ENCODE measurements around the gene LRRC8C. TPM values are rescaled to one million over a fixed set of nuclear protein-coding genes. Genes with fewer than 3 reads are reported as not detected.
A peak's percentile ranks its signal among the peaks of the same experiment; 100 is the strongest.

The LRRC8C gene
- total RNA-seq, 1 donor from 2014 or later, result 6.2 TPM

- intact Hi-C loops (cut with micrococcal nuclease), result no loop called here
- Histone ChIP-seq H3K4me1 (peaks cover 81% of the 10 kb centered on the region), H3K27ac (replicated peaks) (peak overlapping the region; percentile 79)
These were observed 90.2 kb downstream of the LRRC8C start for GRCh38 chr1:89723144-89723543.

DNA sequence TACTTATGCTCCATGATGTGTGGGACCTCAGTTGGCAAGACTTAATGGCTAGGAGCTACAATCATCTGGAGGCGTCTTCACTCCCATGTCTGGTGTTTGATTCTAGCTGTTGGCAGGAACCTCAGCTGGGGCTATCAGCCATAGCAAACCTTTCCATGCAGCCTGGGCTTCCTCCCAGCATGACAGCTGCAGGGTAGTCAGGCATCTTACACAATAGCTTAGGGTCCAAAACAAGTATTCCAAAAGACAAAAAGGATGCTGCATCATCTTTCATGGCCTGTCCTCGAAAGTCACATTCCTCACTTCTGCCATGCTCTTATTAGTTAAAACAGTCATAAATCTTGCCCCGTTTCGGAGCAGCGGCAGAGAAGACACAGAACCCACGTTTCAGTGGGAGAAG, 90.9 kb downstream of the LRRC8C start:
- H3K4me1 ChIP-seq, result peaks cover 81% of the 10 kb centered on the region
- H3K27ac ChIP-seq (replicated peaks), result peak overlapping the region; percentile 79
- H3K4me3 ChIP-seq, result no peak overlapping the region
- DNase-seq, result peak; percentile 59
- intact Hi-C loops (cut with micrococcal nuclease), result no loop called here
- H3K36me3 ChIP-seq, result no peaks in the 10 kb centered on the region
- TF ChIP-seq, protein P1, sequence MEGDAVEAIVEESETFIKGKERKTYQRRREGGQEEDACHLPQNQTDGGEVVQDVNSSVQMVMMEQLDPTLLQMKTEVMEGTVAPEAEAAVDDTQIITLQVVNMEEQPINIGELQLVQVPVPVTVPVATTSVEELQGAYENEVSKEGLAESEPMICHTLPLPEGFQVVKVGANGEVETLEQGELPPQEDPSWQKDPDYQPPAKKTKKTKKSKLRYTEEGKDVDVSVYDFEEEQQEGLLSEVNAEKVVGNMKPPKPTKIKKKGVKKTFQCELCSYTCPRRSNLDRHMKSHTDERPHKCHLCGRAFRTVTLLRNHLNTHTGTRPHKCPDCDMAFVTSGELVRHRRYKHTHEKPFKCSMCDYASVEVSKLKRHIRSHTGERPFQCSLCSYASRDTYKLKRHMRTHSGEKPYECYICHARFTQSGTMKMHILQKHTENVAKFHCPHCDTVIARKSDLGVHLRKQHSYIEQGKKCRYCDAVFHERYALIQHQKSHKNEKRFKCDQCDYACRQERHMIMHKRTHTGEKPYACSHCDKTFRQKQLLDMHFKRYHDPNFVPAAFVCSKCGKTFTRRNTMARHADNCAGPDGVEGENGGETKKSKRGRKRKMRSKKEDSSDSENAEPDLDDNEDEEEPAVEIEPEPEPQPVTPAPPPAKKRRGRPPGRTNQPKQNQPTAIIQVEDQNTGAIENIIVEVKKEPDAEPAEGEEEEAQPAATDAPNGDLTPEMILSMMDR (IDR thresholded peaks at IDR 0.05; ENCODE audit: borderline replicate concordance), result no peak
- no peaks in the 10 kb centered on the region for H3K27me3 ChIP-seq (ENCODE audit: low read depth)
- H3K9me3 ChIP-seq (replicated peaks), result no peaks in the 10 kb centered on the region

More at GRCh38 chr1:89723144-89723543, 90.2 kb downstream of the LRRC8C start:
- Histone ChIP-seq H3K27me3 (ENCODE audit: low read depth) (no peaks in the 10 kb centered on the region), H3K36me3 (no peaks in the 10 kb centered on the region), H3K9me3 (replicated peaks) (no peaks in the 10 kb centered on the region), H3K4me3 (no peak overlapping the region)
- TF ChIP-seq, protein P1 (IDR thresholded peaks at IDR 0.05; ENCODE audit: borderline replicate concordance), result no peak
- DNase-seq, result no peak

- TF ChIP-seq, protein P1 (IDR thresholded peaks at IDR 0.05; ENCODE audit: borderline replicate concordance), result no peak
- no peaks in the 10 kb centered on the region for H3K36me3 ChIP-seq
- peak; percentile 35 for DNase-seq
- H3K27ac ChIP-seq (replicated peaks), result peak overlapping the region; percentile 79
- no peaks in the 10 kb centered on the region for H3K27me3 ChIP-seq (ENCODE audit: low read depth)
- H3K9me3 ChIP-seq (replicated peaks), result no peaks in the 10 kb centered on the region
- H3K4me3 ChIP-seq, result no peak overlapping the region
- peaks cover 81% of the 10 kb centered on the region for H3K4me1 ChIP-seq
- intact Hi-C loops (cut with micrococcal nuclease), result no loop called here
These were observed 91.6 kb downstream of the LRRC8C start for GRCh38 chr1:89724369-89725010.

- H3K27me3 ChIP-seq (ENCODE audit: low read depth), result no peaks in the 10 kb centered on the region
- peak overlapping the region; percentile 79 for H3K27ac ChIP-seq (replicated peaks)
- peaks cover 76% of the 10 kb centered on the region for H3K4me1 ChIP-seq
- DNase-seq, result peak; percentile 41
- intact Hi-C loops (cut with micrococcal nuclease), result no loop called here
- no peaks in the 10 kb centered on the region for H3K9me3 ChIP-seq (replicated peaks)
- H3K4me3 ChIP-seq, result no peak overlapping the region
- no peaks in the 10 kb centered on the region for H3K36me3 ChIP-seq
- TF ChIP-seq, protein P1 (IDR thresholded peaks at IDR 0.05; ENCODE audit: borderline replicate concordance), result no peak
These were observed 92.1 kb downstream of the LRRC8C start for GRCh38 chr1:89725011-89725370.

DNA sequence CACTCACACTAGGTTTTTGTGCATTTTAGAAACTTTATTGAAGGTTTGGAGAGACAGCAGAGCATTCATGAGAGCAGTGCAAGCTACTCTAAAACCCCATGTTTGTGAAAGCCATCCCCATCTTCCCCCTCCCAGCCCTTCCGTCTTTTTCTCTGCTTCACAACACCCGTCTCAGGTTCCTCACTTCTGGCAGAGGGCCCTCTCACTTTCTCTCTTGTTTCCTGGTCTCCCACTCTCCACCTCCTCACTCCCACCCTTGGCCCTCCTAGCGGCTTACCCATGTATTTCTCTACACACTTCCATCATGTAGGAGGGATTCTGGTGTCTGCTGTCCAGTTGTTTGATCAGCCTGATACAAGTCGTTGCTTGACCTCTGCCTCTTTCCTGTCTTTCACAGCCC, 92.7 kb downstream of the LRRC8C start:
- Histone ChIP-seq H3K36me3 (no peaks in the 10 kb centered on the region), H3K4me3 (no peak overlapping the region), H3K27ac (replicated peaks) (peak overlapping the region; percentile 79), H3K4me1 (peaks cover 69% of the 10 kb centered on the region), H3K27me3 (ENCODE audit: low read depth) (no peaks in the 10 kb centered on the region), H3K9me3 (replicated peaks) (no peaks in the 10 kb centered on the region)
- intact Hi-C loops (cut with micrococcal nuclease), result no loop called here
- TF ChIP-seq, protein P1 (IDR thresholded peaks at IDR 0.05; ENCODE audit: borderline replicate concordance), result no peak
- DNase-seq, result no peak

All from left ventricle myocardium inferior (tissue), 1 donor.